Panc1 (cell line): ENCODE data around the gene CHST13. TPM values are rescaled to one million over a fixed set of nuclear protein-coding genes. Genes with fewer than 3 reads are reported as not detected.

ENCODE experiments used
- ATAC-seq: fragments of 200-7000 bp; cut with Tn5 transposase; 2 replicates; pipeline ENCODE4 v1.9.1; 2020; ENCODE audit warnings: mild to moderate bottlenecking, moderate library complexity
- BruUV-seq: library from RNA; stranded (reverse); fragments of 400-500 nt; replicated peaks from 2 replicates; lab custom pipeline; 2021; lab: Mats Ljungman, UMichigan
- CTCF ChIA-PET: fragments of 300-600 bp; sonication (Branson Sonifier 250); formaldehyde crosslinking; loops from one replicate; lab custom pipeline; 2022; ENCODE audit warnings: antibody characterized with exemption; lab: Charles Lee
- POLR2A ChIA-PET: fragments of 300-600 bp; sonication (Branson Sonifier 250); formaldehyde crosslinking; loops from one replicate; lab custom pipeline; 2022; ENCODE audit warnings: antibody characterized with exemption; lab: Charles Lee
- DNase-seq: peaks from one replicate; pipeline ENCODE4 v3.0.0-alpha.2; 2010; ENCODE audit warnings: low read depth, low spot score
- H3K27ac ChIP-seq: 2 replicates; pipeline ENCODE4 v1.5.1; 2011; ENCODE audit warnings: mild to moderate bottlenecking, low read length, inconsistent platforms
- H3K27me3 ChIP-seq: fragments of 200-500 bp; sonication (Bioruptor generic); 2 replicates; pipeline ENCODE4 v1.6.0; 2014; ENCODE audit warnings: low read length, inconsistent platforms; ENCODE audit not compliant: control insufficient read depth, insufficient read depth
- H3K36me3 ChIP-seq: fragments of 200-500 bp; sonication (Bioruptor generic); 2 replicates; pipeline ENCODE4 v1.5.1; 2014; ENCODE audit warnings: inconsistent platforms, mild to moderate bottlenecking, low read length, moderate library complexity; ENCODE audit not compliant: control insufficient read depth, insufficient read depth
- H3K4me1 ChIP-seq: 2 replicates; pipeline ENCODE4 v1.5.1; 2011; ENCODE audit warnings: inconsistent platforms, mild to moderate bottlenecking, low read length, moderate library complexity; ENCODE audit not compliant: control insufficient read depth, insufficient read depth
- H3K4me3 ChIP-seq, 2 experiments: 2 replicates each; pipeline ENCODE4 v1.5.1; 2011 to 2012; ENCODE audit warnings: low read depth in 2 of 2, low read length in 2 of 2, mild to moderate bottlenecking in 2 of 2, inconsistent platforms in 1 of 2, moderate library complexity in 1 of 2
- H3K9me3 ChIP-seq: fragments of 200-500 bp; sonication (Bioruptor generic); 2 replicates; pipeline ENCODE4 v1.5.1; 2014; ENCODE audit warnings: low read depth, mild to moderate bottlenecking, inconsistent platforms, low read length, moderate library complexity; ENCODE audit not compliant: control insufficient read depth, insufficient read depth
- CTCF ChIP-seq: fragments of 450-650 bp; IDR thresholded peaks from 2 replicates; pipeline ENCODE4 v1.5.1; 2017; ENCODE audit warnings: mild to moderate bottlenecking
- POLR2AphosphoS5 ChIP-seq: IDR thresholded peaks from 2 replicates; pipeline ENCODE4 v1.6.1; 2012; ENCODE audit warnings: mild to moderate bottlenecking, low read depth, low read length, moderate library complexity
- REST ChIP-seq, 2 experiments: IDR thresholded peaks; 2 replicates each; pipeline ENCODE4 v1.6.1; 2011 to 2012; ENCODE audit warnings: low read depth in 2 of 2, control low read depth in 1 of 2, low read length in 1 of 2, mild to moderate bottlenecking in 1 of 2, moderate library complexity in 1 of 2; ENCODE audit not compliant: insufficient read depth in 1 of 2
- SIN3A ChIP-seq: IDR thresholded peaks from 2 replicates; pipeline ENCODE4 v1.6.1; 2012; ENCODE audit warnings: low read depth, mild to moderate bottlenecking, low read length, moderate library complexity, borderline replicate concordance; ENCODE audit not compliant: insufficient read depth
- TCF7L2 ChIP-seq: IDR thresholded peaks from 2 replicates; pipeline ENCODE4 v1.6.1; 2011; ENCODE audit warnings: mild to moderate bottlenecking, low read depth, low read length, inconsistent platforms
- in situ Hi-C: cut with HindIII; loops from 2 replicates; pipeline ENCODE4 v1.10.0; 2016; ENCODE audit warnings: low sequenced_read_pairs, low pct_unique_long_range_greater_than_20kb
- intact Hi-C: fragments of 100-400 bp; cut with micrococcal nuclease; formaldehyde crosslinking; loops from one replicate; pipeline ENCODE4 v1.10.0; 2022; ENCODE audit not compliant: unreplicated experiment
- total RNA-seq: library from RNA; stranded (reverse); gene quantifications from one replicate; pipeline ENCODE4 v1.2.1, GENCODE V29; 2021; ENCODE audit not compliant: unreplicated experiment

Gene CHST13
- total RNA-seq, 1 experiment from 2014 or later = 0.64 TPM

GRCh38 chr3:126518779-126519177 is 5.2 kb upstream of the CHST13 start:
- BruUV-seq = no TSS peak
- H3K4me3 ChIP-seq = no peak overlapping the region
- TF ChIP-seq TCF7L2 (no peak), REST (IDR thresholded peaks at IDR 0.05; ENCODE audit: insufficient read depth in 1 of 2, low read depth in 2 of 2, low read length in 1 of 2) (no peak), SIN3A (no peak), CTCF (no peak), POLR2AphosphoS5 (no peak)
- no peaks in the 10 kb centered on the region for H3K9me3 ChIP-seq
- peaks cover 4% of the 10 kb centered on the region; the same call in 1 of the 2 replicates for H3K4me1 ChIP-seq
- no peaks in the 10 kb centered on the region for H3K36me3 ChIP-seq
- no peak overlapping the region for H3K27ac ChIP-seq
- DNase-seq = no peak
- ChIA-PET CTCF (no interaction called here), POLR2A (interaction anchor here (0.6 kb wide), 1 partner anchor 8 kb away, joined by 3 read pairs; no protein-coding TSS in a partner anchor)
- ATAC-seq = no peak
- in situ Hi-C loops (no loop called here), intact Hi-C loops (no loop called here)
- peaks cover 8% of the 10 kb centered on the region for H3K27me3 ChIP-seq

- TF ChIP-seq SIN3A (no peak), TCF7L2 (no peak), POLR2AphosphoS5 (no peak), CTCF (no peak), REST (IDR thresholded peaks at IDR 0.05; ENCODE audit: insufficient read depth in 1 of 2, low read depth in 2 of 2, low read length in 1 of 2) (no peak)
- Histone ChIP-seq H3K4me3 (no peak overlapping the region), H3K27ac (no peak overlapping the region), H3K9me3 (no peaks in the 10 kb centered on the region), H3K4me1 (peaks cover 4% of the 10 kb centered on the region; the same call in 1 of the 2 replicates), H3K36me3 (no peaks in the 10 kb centered on the region), H3K27me3 (peaks cover 8% of the 10 kb centered on the region)
- ChIA-PET POLR2A (interaction anchor here (0.6 kb wide), 1 partner anchor 7 kb away, joined by 3 read pairs; no protein-coding TSS in a partner anchor), CTCF (no interaction called here)
- ATAC-seq (no peak), DNase-seq (no peak)
- no TSS peak for BruUV-seq
- intact Hi-C loops (loop anchor here (10.0 kb wide), 1 partner anchor 145 kb away; no protein-coding TSS in a partner anchor), in situ Hi-C loops (no loop called here)
Observed at GRCh38 chr3:126519506-126520455, 4.2 kb upstream of the CHST13 start.
